ENCODE results near the gene KANSL1.

DNA sequence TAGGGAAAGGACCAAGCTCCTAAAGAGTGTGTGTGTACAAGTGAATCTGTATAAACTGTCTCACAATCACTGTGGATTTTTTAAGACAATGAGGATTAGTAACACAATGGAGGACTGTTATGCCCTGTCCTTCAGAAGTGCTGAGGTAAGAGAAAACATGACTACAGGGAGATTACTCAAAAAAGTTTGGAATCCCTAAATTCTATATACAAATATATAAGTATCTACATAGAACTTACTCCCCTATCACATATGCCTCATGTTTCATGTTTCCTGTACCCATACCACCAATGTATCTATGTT, 112.3 kb downstream of the KANSL1 start:
- TF ChIP-seq CTCF (IDR thresholded peaks at IDR 0.05) (no peak), EZH2 (IDR thresholded peaks at IDR 0.05; ENCODE audit: borderline replicate concordance, insufficient read depth, low read depth, low read length, poor library complexity, severe bottlenecking) (no peak)
